A549 (cell line): ENCODE data around the gene IRAG1. TPM values are rescaled to one million over a fixed set of nuclear protein-coding genes. Genes with fewer than 3 reads are reported as not detected.
A peak's percentile ranks its signal among the peaks of the same experiment; 100 is the strongest.

Source experiments
- ATAC-seq, 2 experiments: fragments of 200-7000 bp in 1 of 2; fragments of >200 bp in 1 of 2; cut with Nextera tagmentation in 1 of 2; cut with Tn5 transposase in 1 of 2; 3 replicates each; pipeline versions ENCODE4 v1.8.0 to v1.9.1; 2018 to 2020; ENCODE audit warnings: mild to moderate bottlenecking in 1 of 2, moderate library complexity in 1 of 2
- CTCF ChIA-PET: fragments of 300-600 bp; sonication (Branson Sonifier 250); formaldehyde crosslinking; extraction: SDS; loops from one replicate; lab custom pipeline; 2021; ENCODE audit warnings: antibody characterized with exemption, inconsistent platforms; lab: Yijun Ruan, JAX
- POLR2A ChIA-PET: fragments of 350-600 bp; formaldehyde crosslinking; extraction: SDS; loops from one replicate; lab custom pipeline; 2021; ENCODE audit warnings: antibody characterized with exemption, inconsistent platforms; lab: Yijun Ruan, JAX
- DNase-seq, 2 experiments: peaks; one replicate each; pipeline versions ENCODE4 v3.0.0 to v3.0.0-alpha.2; 2011 to 2016; ENCODE audit warnings: low read depth in 1 of 2, low spot score in 1 of 2
- FAIRE-seq: peaks from 2 replicates; lab custom pipeline; 2011; peaks lifted over from hg19 to GRCh38; lab: Jason Lieb, UNC
- H3K27ac ChIP-seq, 2 experiments: fragments of >200 bp; sonication (Bioruptor Twin); formaldehyde crosslinking; 3 replicates each; pipeline ENCODE4 v1.5.1; 2016 to 2017
- H3K4me1 ChIP-seq: fragments of >200 bp; sonication (Bioruptor Twin); formaldehyde crosslinking; 3 replicates; pipeline ENCODE4 v1.6.1; 2016
- H3K4me2 ChIP-seq: fragments of >200 bp; sonication (Bioruptor Twin); formaldehyde crosslinking; 3 replicates; pipeline ENCODE4 v1.6.1; 2016
- H3K4me3 ChIP-seq: fragments of >200 bp; sonication (Bioruptor Twin); formaldehyde crosslinking; 3 replicates; pipeline ENCODE4 v1.5.1; 2016
- H3K9me3 ChIP-seq: fragments of >200 bp; sonication (Bioruptor Twin); formaldehyde crosslinking; 3 replicates; pipeline ENCODE4 v1.6.1; 2016
- BHLHE40 ChIP-seq: IDR thresholded peaks from 2 replicates; pipeline ENCODE4 v1.6.1; 2012; ENCODE audit warnings: low read depth, low read length, inconsistent platforms
- CBX2 ChIP-seq: fragments of 200-600 bp; sonication (generic); IDR thresholded peaks from 2 replicates; pipeline ENCODE4 v1.6.1; 2016; ENCODE audit warnings: low read depth, mild to moderate bottlenecking, borderline replicate concordance
- CBX8 ChIP-seq: fragments of 200-600 bp; sonication (generic); IDR thresholded peaks from 2 replicates; pipeline ENCODE4 v1.6.1; 2016
- EHF ChIP-seq: fragments of 250-450 bp; sonication (Bioruptor Pico); IDR thresholded peaks from 2 replicates; pipeline ENCODE4 v1.5.0; 2020; ENCODE audit warnings: mild to moderate bottlenecking
- EHMT2 ChIP-seq: fragments of 200-600 bp; sonication (generic); IDR thresholded peaks from 2 replicates; pipeline ENCODE4 v1.6.1; 2016; ENCODE audit warnings: antibody characterized with exemption, low read depth, mild to moderate bottlenecking, moderate library complexity
- FOSB ChIP-seq: fragments of 250-450 bp; sonication (Bioruptor Pico); IDR thresholded peaks from 2 replicates; pipeline ENCODE4 v1.5.0; 2020; ENCODE audit warnings: mild to moderate bottlenecking, moderate library complexity
- HDAC2 ChIP-seq: fragments of 200-600 bp; sonication (generic); IDR thresholded peaks from 2 replicates; pipeline ENCODE4 v1.6.1; 2016
- HOXB5 ChIP-seq: fragments of 250-450 bp; sonication (Bioruptor Pico); IDR thresholded peaks from 2 replicates; pipeline ENCODE4 v1.5.0; 2020; ENCODE audit warnings: mild to moderate bottlenecking, moderate library complexity
- KDM5A ChIP-seq: fragments of 200-600 bp; sonication (generic); IDR thresholded peaks from 2 replicates; pipeline ENCODE4 v1.6.1; 2016; ENCODE audit warnings: antibody characterized with exemption, mild to moderate bottlenecking
- MAZ ChIP-seq: fragments of 150-350 bp; IDR thresholded peaks from 2 replicates; pipeline ENCODE4 v1.6.1; 2014; ENCODE audit warnings: antibody characterized with exemption, low read depth, low read length, borderline replicate concordance
- MYC ChIP-seq: IDR thresholded peaks from 2 replicates; pipeline ENCODE4 v1.6.1; 2012; ENCODE audit warnings: mild to moderate bottlenecking, inconsistent platforms, low read length, improper control_type of control experiment, borderline replicate concordance
- NFE2L2 ChIP-seq: fragments of 150-350 bp; conservative IDR thresholded peaks from 2 replicates; pipeline ENCODE4 v1.6.1; 2014; ENCODE audit warnings: low read length
- NPAS2 ChIP-seq: fragments of 250-450 bp; sonication (Bioruptor Pico); IDR thresholded peaks from 2 replicates; pipeline ENCODE4 v1.8.0; 2022; ENCODE audit warnings: mild to moderate bottlenecking, moderate library complexity, borderline replicate concordance
- RFX5 ChIP-seq: fragments of 450-650 bp; IDR thresholded peaks from 2 replicates; pipeline ENCODE4 v1.7.1; 2014; ENCODE audit warnings: antibody characterized with exemption, mild to moderate bottlenecking, moderate library complexity
- SMC3 ChIP-seq: fragments of >200 bp; sonication (Bioruptor Twin); formaldehyde crosslinking; IDR thresholded peaks from 3 replicates; pipeline ENCODE4 v1.6.1; 2018; ENCODE audit warnings: inconsistent platforms
- TFCP2L1 ChIP-seq: fragments of 250-450 bp; sonication (Bioruptor Pico); IDR thresholded peaks from 2 replicates; pipeline ENCODE4 v1.5.0; 2021; ENCODE audit warnings: mild to moderate bottlenecking
- ZSCAN20 ChIP-seq: fragments of 250-450 bp; sonication (Bioruptor Pico); IDR thresholded peaks from 2 replicates; pipeline ENCODE4 v1.8.0; 2022; ENCODE audit warnings: mild to moderate bottlenecking, moderate library complexity
- WGBS: methylation state at CpG from one replicate; pipeline ENCODE4 v1.1.6; 2017; ENCODE audit errors: missing lambda C conversion rate; 5-methylcytosine and 5-hydroxymethylcytosine counted together
- polyA plus RNA-seq, 4 experiments: library from polyadenylated mRNA; depleted of rRNA in 3 of 4; stranded (reverse); fragments of >200 nt; fragmentation: RNase III in 1 of 4; extraction: RNeasy Plus Mini Kit Qiagen cat#74134 plus additional on column Dnase treatment in 1 of 4; gene quantifications; 2 replicates in 3 of 4; 3 replicates in 1 of 4; pipeline ENCODE4 v1.2.3, GENCODE V29; 2011 to 2017
- TF ChIP-seq, protein P1 (sequence below): fragments of 200-600 bp; sonication (generic); IDR thresholded peaks from 2 replicates; pipeline ENCODE4 v1.6.1; 2016; ENCODE audit warnings: antibody characterized with exemption, mild to moderate bottlenecking, moderate library complexity

IRAG1 gene
- polyA plus RNA-seq, 2 of the 4 experiments (the other 2 are of a cell fraction) = 0.05 TPM; not detected in 1

- Histone ChIP-seq H3K4me1 (peaks cover 15% of the 10 kb centered on the region), H3K4me2 (no peak overlapping the region), H3K27ac (no peak overlapping the region)
- CTCF ChIA-PET = interaction anchor here (0.6 to 3.0 kb wide), 5 partner anchors 8 to 274 kb away, joined by 3 to 11 read pairs (median 3); no protein-coding TSS in a partner anchor
- no peak for DNase-seq
- 83% methylated on average over 5 of the region's 5 CpGs for WGBS
- FAIRE-seq = no peak
- TF ChIP-seq ZSCAN20 = no peak
- TF ChIP-seq EHMT2 = no peak
- TF ChIP-seq EHF (CRISPR knock-in tag) = no peak
- no peak for TF ChIP-seq NPAS2 (CRISPR knock-in tag)
- TF ChIP-seq, all 56 proteins: peak for 0
- ATAC-seq = no peak
- no peak overlapping the region for H3K4me3 ChIP-seq
- no peaks in the 10 kb centered on the region for H3K9me3 ChIP-seq
- POLR2A ChIA-PET = no interaction called here
Observed at GRCh38 chr11:10678101-10678500, 15.5 kb downstream of the IRAG1 start.

- H3K4me3 ChIP-seq = no peak overlapping the region
- TF ChIP-seq KDM5A (no peak), NFE2L2 (no peak), HDAC2 (no peak), CBX2 (no peak), MAZ (no peak), HOXB5 (no peak), BHLHE40 (no peak), MYC (no peak), EHMT2 (no peak), FOSB (CRISPR knock-in tag) (no peak)
- TF ChIP-seq, all 56 proteins: peak for 0
- CTCF ChIA-PET = interaction anchor here (1.0 to 2.5 kb wide), 5 partner anchors 14 to 136 kb away, joined by 3 to 9 read pairs (median 5); partner anchors contain the start of gene RNF141
- FAIRE-seq (no peak), DNase-seq (no peak), ATAC-seq (no peak)
- Histone ChIP-seq H3K9me3 (no peaks in the 10 kb centered on the region), H3K4me1 (peaks cover 18% of the 10 kb centered on the region), H3K4me2 (no peak overlapping the region), H3K27ac (no peak overlapping the region)
- WGBS = 54% methylated on average over 3 of the region's 3 CpGs
- POLR2A ChIA-PET = no interaction called here
Observed at GRCh38 chr11:10676919-10677318, 16.6 kb downstream of the IRAG1 start.

DNA sequence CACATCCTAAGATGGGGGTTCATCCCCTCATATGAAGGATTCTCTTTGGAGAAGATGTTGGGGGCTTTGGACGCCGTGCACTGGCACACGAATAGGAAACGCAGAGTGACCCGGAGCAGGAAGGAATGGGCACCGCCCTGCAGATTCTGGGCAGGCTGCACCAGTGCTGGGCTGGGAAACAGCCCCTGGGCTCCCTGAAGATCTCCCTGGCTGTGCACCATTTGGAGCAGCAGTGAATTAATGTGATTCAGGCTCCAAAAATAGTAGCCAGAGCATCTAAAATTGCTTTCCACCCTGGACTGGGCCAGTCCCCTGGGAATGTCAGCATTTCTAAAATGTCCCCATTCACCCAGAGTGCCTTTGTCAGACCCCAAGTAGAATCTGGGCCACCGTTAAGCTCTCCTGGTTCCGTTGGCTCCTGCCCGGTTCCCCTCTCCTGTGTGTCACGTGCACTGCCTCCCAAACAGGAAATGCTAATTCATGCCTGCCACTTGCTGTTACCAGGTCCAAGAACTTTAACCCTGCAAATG lies 18.6 kb downstream of the IRAG1 start:
- H3K27ac ChIP-seq = no peak overlapping the region
- ATAC-seq = peak in 1 of 2 experiments; percentile 26; a peak in 3 of 6 replicates

More for the DNA sequence above, 18.6 kb downstream of the IRAG1 start:
- TF ChIP-seq RFX5 = no peak
- TF ChIP-seq EHMT2 = no peak
- TF ChIP-seq, protein P1, sequence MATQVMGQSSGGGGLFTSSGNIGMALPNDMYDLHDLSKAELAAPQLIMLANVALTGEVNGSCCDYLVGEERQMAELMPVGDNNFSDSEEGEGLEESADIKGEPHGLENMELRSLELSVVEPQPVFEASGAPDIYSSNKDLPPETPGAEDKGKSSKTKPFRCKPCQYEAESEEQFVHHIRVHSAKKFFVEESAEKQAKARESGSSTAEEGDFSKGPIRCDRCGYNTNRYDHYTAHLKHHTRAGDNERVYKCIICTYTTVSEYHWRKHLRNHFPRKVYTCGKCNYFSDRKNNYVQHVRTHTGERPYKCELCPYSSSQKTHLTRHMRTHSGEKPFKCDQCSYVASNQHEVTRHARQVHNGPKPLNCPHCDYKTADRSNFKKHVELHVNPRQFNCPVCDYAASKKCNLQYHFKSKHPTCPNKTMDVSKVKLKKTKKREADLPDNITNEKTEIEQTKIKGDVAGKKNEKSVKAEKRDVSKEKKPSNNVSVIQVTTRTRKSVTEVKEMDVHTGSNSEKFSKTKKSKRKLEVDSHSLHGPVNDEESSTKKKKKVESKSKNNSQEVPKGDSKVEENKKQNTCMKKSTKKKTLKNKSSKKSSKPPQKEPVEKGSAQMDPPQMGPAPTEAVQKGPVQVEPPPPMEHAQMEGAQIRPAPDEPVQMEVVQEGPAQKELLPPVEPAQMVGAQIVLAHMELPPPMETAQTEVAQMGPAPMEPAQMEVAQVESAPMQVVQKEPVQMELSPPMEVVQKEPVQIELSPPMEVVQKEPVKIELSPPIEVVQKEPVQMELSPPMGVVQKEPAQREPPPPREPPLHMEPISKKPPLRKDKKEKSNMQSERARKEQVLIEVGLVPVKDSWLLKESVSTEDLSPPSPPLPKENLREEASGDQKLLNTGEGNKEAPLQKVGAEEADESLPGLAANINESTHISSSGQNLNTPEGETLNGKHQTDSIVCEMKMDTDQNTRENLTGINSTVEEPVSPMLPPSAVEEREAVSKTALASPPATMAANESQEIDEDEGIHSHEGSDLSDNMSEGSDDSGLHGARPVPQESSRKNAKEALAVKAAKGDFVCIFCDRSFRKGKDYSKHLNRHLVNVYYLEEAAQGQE = no peak
- TF ChIP-seq SMC3 = no peak
- TF ChIP-seq CBX8 = no peak
- TF ChIP-seq MAZ = no peak
- TF ChIP-seq TFCP2L1 (CRISPR knock-in tag) = no peak
- Histone ChIP-seq H3K4me3 (no peak overlapping the region), H3K4me1 (peaks cover 18% of the 10 kb centered on the region), H3K4me2 (no peak overlapping the region; the same call in 2 of the 3 replicates), H3K9me3 (no peaks in the 10 kb centered on the region)
- 86% methylated on average over 10 of the region's 10 CpGs for WGBS
- FAIRE-seq (no peak), DNase-seq (no peak)
- CTCF ChIA-PET = interaction anchor here (1.1 to 2.5 kb wide), 4 partner anchors 12 to 134 kb away, joined by 3 to 9 read pairs (median 4); partner anchors contain the start of gene RNF141
- POLR2A ChIA-PET = no interaction called here
